ENCODE measurements around the gene CEBPZ.

- TF ChIP-seq PAF1 (CRISPR knock-in tag; IDR thresholded peaks at IDR 0.05) (no peak), ATF3 (CRISPR knock-in tag; IDR thresholded peaks at IDR 0.05) (no peak), MATR3 (CRISPR knock-in tag; IDR thresholded peaks at IDR 0.05) (no peak), XRCC5 (optimal IDR thresholded peaks at IDR 0.05; ENCODE audit: low read length) (no peak), HNRNPLL (IDR thresholded peaks at IDR 0.05; ENCODE audit: low read depth, low read length, poor library complexity, severe bottlenecking) (no peak), ATF4 (CRISPR knock-in tag; IDR thresholded peaks at IDR 0.05) (no peak), CTCF (CRISPR knock-in tag; IDR thresholded peaks at IDR 0.05) (no peak), E2F1 (CRISPR knock-in tag; IDR thresholded peaks at IDR 0.05) (no peak), SMAD9 (CRISPR knock-in tag; IDR thresholded peaks at IDR 0.05) (no peak), ZHX1 (CRISPR knock-in tag; IDR thresholded peaks at IDR 0.05; ENCODE audit: low read depth) (no peak), ZNF331 (CRISPR knock-in tag; IDR thresholded peaks at IDR 0.05) (no peak), IRF1 (CRISPR knock-in tag; IDR thresholded peaks at IDR 0.05; ENCODE audit: low read depth) (no peak)
These were observed 8.3 kb downstream of the CEBPZ start for GRCh38 chr2:37223131-37223530.
